GM12873 (cell line): ENCODE data around the gene SERINC2.

Source experiments
- TF ChIP-seq, protein P1 (sequence below): IDR thresholded peaks from 2 replicates; pipeline ENCODE4 v1.5.1; 2012; ENCODE audit warnings: low read depth, mild to moderate bottlenecking, moderate library complexity, low read length, control low read depth; ENCODE audit not compliant: insufficient read depth; ENCODE audit errors: missing control alignments

SERINC2 gene

DNA sequence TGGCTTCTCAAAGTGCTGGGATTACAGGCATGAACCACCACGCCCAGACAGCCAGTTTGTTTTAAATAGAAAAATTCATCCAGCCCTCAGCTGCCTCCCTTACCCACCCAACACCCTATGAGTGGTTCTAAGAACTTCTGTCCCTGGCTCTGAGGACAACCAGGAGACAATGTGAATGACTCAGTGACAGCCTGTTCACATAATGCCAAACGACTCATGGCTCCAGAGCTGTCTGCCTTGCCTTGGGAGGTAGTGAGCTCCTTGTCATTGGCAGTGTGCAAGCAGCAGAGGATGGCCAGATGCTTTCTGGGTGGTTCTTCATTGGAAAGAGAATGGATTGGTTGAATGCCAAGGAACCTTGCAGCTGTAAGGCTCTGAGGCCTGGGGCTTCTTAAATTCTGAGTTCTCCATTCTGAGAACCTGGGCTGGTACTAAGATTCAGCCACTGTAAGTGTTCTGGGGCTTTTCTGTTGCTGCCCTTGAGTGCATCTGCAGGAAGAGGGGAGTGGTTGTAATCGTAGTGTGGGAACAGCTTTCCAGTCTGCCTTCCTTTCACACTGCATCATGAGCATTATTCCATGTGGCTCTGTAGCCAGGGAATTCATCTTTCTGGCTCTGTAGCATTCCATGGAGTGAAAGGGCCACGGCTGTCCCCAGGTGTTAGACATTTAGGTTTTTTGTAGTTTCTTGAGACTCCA lies 5.8 kb downstream of the SERINC2 start:
- TF ChIP-seq, protein P1, sequence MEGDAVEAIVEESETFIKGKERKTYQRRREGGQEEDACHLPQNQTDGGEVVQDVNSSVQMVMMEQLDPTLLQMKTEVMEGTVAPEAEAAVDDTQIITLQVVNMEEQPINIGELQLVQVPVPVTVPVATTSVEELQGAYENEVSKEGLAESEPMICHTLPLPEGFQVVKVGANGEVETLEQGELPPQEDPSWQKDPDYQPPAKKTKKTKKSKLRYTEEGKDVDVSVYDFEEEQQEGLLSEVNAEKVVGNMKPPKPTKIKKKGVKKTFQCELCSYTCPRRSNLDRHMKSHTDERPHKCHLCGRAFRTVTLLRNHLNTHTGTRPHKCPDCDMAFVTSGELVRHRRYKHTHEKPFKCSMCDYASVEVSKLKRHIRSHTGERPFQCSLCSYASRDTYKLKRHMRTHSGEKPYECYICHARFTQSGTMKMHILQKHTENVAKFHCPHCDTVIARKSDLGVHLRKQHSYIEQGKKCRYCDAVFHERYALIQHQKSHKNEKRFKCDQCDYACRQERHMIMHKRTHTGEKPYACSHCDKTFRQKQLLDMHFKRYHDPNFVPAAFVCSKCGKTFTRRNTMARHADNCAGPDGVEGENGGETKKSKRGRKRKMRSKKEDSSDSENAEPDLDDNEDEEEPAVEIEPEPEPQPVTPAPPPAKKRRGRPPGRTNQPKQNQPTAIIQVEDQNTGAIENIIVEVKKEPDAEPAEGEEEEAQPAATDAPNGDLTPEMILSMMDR, result no peak

DNA sequence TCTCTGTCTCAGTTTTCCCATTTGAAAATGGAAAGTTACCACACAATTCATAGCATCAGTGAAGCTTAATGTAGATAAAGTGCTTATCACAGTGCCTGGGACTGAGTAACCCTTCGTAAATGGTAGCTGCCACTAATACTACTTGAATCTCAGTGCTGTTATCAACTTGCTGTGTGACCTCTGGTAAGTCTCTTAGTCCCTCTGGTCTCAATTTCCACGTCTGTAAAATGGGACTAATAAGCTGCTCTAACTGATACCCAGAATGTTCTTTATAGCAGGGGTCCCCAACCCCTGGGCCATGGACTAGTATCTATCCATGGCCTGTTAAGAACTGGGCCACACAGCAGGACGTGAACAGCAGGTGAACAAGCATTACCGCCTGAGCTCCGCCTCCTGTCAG lies 7.7 kb downstream of the SERINC2 start:
- TF ChIP-seq, protein P1, result no peak

DNA sequence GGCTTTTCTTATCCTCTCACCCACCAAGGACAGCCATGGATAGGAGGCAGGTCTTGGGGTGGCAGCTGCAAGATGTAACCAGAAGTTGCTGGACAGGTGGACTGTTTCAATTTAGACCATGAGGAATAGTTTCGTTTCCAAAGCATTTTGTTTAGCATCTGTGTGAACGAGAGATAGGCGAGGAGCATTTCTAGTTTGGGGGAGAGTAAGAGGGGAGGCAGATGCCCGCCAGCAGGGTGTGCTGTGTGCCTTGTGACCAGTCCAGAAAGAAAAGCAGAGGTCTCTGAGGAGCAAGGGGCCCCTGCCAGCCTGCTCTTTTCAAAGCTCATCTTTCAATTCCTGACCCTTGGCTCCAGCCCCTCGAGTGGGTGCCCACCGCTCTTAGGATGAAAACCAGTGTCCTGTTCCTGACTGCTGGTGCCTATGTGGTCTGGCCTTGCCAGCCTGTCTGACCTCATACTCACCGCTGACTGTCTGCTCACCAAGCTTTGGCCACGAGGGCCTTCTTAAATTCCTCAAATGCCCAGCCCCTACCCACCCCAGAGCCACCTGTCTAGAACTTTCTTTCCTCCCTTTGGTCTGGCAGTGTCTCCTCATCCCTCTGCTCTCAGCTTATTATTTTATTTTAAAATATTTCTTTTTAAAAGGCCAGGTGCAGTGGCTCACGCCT lies 8.5 kb downstream of the SERINC2 start:
- TF ChIP-seq, protein P1, result peak; percentile 56

DNA sequence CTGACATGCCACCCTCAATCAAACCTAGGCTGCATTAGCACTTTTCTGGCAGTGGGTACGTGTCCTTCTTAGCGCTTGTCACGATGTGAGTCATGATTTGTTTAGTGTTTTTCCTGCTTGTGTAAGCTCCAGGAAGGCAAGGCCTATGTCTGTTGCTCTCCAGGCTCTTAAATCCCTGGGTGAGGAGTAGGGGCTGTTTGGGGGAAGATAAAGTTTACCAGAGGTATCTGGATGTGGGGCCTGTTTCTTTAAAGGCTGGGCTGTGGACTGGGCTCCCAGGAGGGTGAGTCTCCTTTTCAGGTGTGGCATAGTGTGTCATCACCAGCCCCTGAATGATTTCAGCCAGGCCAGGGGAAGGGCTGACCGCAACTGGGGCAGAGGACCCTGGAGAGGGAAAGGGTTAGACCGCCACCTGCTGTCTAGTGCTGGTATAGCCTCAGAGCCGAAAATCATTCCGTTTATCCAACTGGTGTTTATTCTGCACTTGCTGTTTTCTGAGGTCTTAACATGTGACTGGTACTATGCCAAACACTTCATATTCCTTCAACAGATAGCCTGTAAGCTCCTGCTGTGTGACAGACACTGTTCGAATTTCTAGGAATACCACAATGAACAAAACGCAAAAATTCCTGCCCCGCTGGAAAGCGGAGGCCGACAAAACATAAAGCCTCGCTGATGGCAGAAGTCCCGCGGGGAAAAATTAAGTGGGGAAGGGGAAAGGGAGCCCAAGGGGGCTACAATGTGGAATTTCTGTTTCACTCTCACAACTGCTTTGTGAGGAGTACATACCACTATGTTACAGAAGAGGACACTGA lies 9.7 kb downstream of the SERINC2 start:
- TF ChIP-seq, protein P1, result peak; percentile 99

DNA sequence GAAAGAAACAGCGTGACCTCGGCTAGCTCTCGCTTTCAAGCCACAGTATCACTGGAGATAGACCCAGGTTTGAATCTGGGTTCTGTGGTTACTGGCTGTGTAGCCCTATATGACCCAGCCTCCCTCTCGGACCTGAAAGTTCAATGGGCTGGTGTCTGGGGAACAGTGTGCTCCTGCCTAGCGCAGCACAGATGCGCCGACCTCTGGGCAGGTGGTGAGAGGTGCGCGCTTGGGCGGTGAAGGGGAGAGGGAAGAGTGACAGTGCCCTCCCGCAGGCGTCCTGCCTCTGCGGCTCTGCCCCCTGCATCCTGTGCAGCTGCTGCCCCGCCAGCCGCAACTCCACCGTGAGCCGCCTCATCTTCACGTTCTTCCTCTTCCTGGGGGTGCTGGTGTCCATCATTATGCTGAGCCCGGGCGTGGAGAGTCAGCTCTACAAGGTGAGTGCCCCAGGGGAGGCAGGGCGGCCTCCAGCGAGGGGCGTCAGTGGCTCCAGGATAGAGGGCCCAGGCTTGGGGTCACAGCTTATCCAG lies 10.5 kb downstream of the SERINC2 start:
- TF ChIP-seq, protein P1, result peak; percentile 8

DNA sequence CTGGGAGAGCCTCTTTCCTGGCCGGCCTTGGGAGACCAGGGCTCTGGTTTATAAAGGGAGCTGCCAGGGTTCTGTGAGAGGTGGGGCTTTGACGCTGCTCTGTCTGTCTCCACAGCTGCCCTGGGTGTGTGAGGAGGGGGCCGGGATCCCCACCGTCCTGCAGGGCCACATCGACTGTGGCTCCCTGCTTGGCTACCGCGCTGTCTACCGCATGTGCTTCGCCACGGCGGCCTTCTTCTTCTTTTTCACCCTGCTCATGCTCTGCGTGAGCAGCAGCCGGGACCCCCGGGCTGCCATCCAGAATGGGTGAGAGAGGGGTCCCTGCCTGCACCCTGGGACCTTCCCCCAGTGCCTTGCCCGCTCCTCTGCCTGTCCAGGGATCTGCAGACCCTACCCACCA lies 11.6 kb downstream of the SERINC2 start:
- TF ChIP-seq, protein P1, result no peak
